PC-3 (cell line): Measurements from ENCODE around the gene WT1. TPM values are rescaled to one million over a fixed set of nuclear protein-coding genes. Genes with fewer than 3 reads are reported as not detected.

Experiments
- ATAC-seq: fragments of 200-7000 bp; cut with Tn5 transposase; 2 replicates; pipeline ENCODE4 v1.9.1; 2020; ENCODE audit warnings: mild to moderate bottlenecking, moderate library complexity
- BruUV-seq: library from RNA; stranded (reverse); fragments of 400-500 nt; replicated peaks from 2 replicates; lab custom pipeline; 2021; lab: Mats Ljungman, UMichigan
- CTCF ChIA-PET: fragments of 300-600 bp; sonication (Branson Sonifier 250); formaldehyde crosslinking; loops from one replicate; lab custom pipeline; 2022; ENCODE audit warnings: antibody characterized with exemption; lab: Charles Lee
- POLR2A ChIA-PET: fragments of 300-600 bp; sonication (Branson Sonifier 250); formaldehyde crosslinking; loops from one replicate; lab custom pipeline; 2022; ENCODE audit warnings: antibody characterized with exemption; ENCODE audit not compliant: unreplicated experiment; lab: Charles Lee
- DNase-seq: peaks from one replicate; pipeline ENCODE4 v3.0.0-alpha.2; 2015
- H2AFZ ChIP-seq: fragments of 300-600 bp; sonication (generic); 2 replicates; pipeline ENCODE4 v1.6.0; 2016; ENCODE audit warnings: antibody characterized with exemption, low read length
- H3F3A ChIP-seq: fragments of 300-600 bp; sonication (generic); one replicate; pipeline ENCODE4 v1.6.0; 2017; ENCODE audit warnings: antibody characterized with exemption, low read length, control low read depth, mild to moderate bottlenecking; ENCODE audit not compliant: unreplicated experiment
- H3K27ac ChIP-seq: fragments of 300-600 bp; sonication (generic); 2 replicates; pipeline ENCODE4 v1.5.1; 2016; ENCODE audit warnings: mild to moderate bottlenecking, low read length
- H3K27me3 ChIP-seq: fragments of 300-600 bp; sonication (generic); 2 replicates; pipeline ENCODE4 v1.6.1; 2016; ENCODE audit warnings: low read length, mixed read lengths
- H3K36me3 ChIP-seq: fragments of 300-600 bp; sonication (generic); 2 replicates; pipeline ENCODE4 v1.6.1; 2016; ENCODE audit warnings: low read depth, mixed run types, low read length, mixed read lengths
- H3K4me1 ChIP-seq: fragments of 300-600 bp; sonication (generic); 2 replicates; pipeline ENCODE4 v1.5.1; 2016; ENCODE audit warnings: low read length; ENCODE audit not compliant: insufficient read depth
- H3K4me2 ChIP-seq: fragments of 300-600 bp; sonication (generic); 2 replicates; pipeline ENCODE4 v1.6.0; 2016; ENCODE audit warnings: low read length
- H3K4me3 ChIP-seq: fragments of 300-600 bp; sonication (generic); 2 replicates; pipeline ENCODE4 v1.5.1; 2016; ENCODE audit warnings: mild to moderate bottlenecking, low read length, mixed read lengths
- H3K79me2 ChIP-seq: fragments of 300-600 bp; sonication (generic); 2 replicates; pipeline ENCODE4 v1.6.1; 2017; ENCODE audit warnings: low read length, mixed read lengths
- H3K9ac ChIP-seq: fragments of 300-600 bp; sonication (generic); 2 replicates; pipeline ENCODE4 v1.6.0; 2016; ENCODE audit warnings: mild to moderate bottlenecking, low read length
- H3K9me2 ChIP-seq: fragments of 300-600 bp; sonication (generic); replicated peaks from 2 replicates; pipeline ENCODE4 v1.6.1; 2016; ENCODE audit warnings: mixed run types, low read length, mixed read lengths
- H3K9me3 ChIP-seq: fragments of 300-600 bp; sonication (generic); 2 replicates; pipeline ENCODE4 v1.6.1; 2016; ENCODE audit warnings: low read length, mixed read lengths
- H4K20me1 ChIP-seq: fragments of 300-600 bp; sonication (generic); 2 replicates; pipeline ENCODE4 v1.6.1; 2016; ENCODE audit warnings: low read length, mixed read lengths
- EZH2 ChIP-seq: fragments of 300-600 bp; sonication (generic); IDR thresholded peaks from one replicate; pipeline ENCODE4 v1.6.1; 2017; ENCODE audit warnings: antibody characterized with exemption, mild to moderate bottlenecking, low read length; ENCODE audit not compliant: unreplicated experiment
- EZH2phosphoT487 ChIP-seq: fragments of 300-600 bp; sonication (generic); IDR thresholded peaks from 2 replicates; pipeline ENCODE4 v1.6.1; 2018; ENCODE audit warnings: mild to moderate bottlenecking, antibody characterized with exemption, low read length, borderline replicate concordance
- intact Hi-C: fragments of 100-400 bp; cut with micrococcal nuclease; formaldehyde crosslinking; loops from 2 replicates; pipeline ENCODE4 v1.9.0; 2023
- total RNA-seq: library from RNA; depleted of rRNA; stranded (reverse); fragments of >200 nt; gene quantifications from 2 replicates; pipeline ENCODE4 v1.2.3, GENCODE V29; 2014
- TF ChIP-seq, protein P1 (sequence below): fragments of 300-600 bp; sonication (generic); conservative IDR thresholded peaks from 2 replicates; pipeline ENCODE4 v1.5.1; 2017; ENCODE audit warnings: antibody characterized with exemption, low read depth, mild to moderate bottlenecking, low read length

Gene WT1
- total RNA-seq, 1 experiment from 2014 or later = 9.1 TPM

DNA sequence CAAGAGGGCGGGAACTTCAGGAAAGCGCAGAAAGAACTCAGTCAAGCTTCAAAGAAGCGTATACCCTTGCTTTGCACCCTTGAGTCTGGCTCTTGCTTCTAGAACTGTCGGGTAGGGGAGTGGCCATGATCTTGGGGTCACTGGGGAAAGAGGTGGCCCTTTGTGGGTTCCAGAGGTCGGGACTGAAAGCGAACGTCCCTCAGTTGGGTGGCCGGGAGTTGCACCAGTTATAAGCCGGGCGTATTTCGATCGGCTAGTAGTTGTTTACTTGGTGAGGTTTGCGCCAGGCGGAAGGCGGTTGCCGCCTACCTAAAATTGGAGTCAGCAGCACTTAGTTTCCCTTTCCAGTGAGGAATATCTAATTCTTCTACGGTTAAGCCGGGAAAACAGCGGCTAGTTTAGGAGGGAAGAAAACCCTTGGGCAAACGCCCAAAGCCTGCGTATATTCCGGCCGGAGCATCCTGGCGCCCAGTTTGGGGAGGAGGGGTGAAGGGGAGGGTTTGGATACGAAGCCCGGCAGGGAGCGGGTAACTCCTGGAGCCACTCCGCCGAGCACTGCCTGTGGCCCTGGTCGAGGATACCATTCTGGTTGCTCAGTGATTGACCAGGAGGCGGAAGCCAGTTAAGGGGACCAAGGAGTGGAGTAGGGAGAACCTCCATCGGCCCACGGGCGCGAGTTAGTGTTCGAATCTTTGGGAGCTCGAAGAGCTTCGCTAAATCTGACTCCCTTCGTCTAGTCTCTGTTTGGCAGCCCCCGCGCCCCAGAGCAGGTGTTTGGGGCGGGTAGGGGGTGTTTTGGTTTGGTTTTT is 807 bp upstream of the WT1 start:
- peak overlapping the region; percentile 86 for H2AFZ ChIP-seq
- H3K9me2 ChIP-seq = no peaks in the 10 kb centered on the region
- TSS peak; percentile 60 for BruUV-seq
- no peaks in the 10 kb centered on the region for H4K20me1 ChIP-seq
- H3K79me2 ChIP-seq = peaks cover 30% of the 10 kb centered on the region
- no peaks in the 10 kb centered on the region for H3F3A ChIP-seq
- ChIA-PET CTCF (no interaction called here), POLR2A (no interaction called here)
- TF ChIP-seq EZH2 (no peak), EZH2phosphoT487 (no peak)
- TF ChIP-seq, protein P1, sequence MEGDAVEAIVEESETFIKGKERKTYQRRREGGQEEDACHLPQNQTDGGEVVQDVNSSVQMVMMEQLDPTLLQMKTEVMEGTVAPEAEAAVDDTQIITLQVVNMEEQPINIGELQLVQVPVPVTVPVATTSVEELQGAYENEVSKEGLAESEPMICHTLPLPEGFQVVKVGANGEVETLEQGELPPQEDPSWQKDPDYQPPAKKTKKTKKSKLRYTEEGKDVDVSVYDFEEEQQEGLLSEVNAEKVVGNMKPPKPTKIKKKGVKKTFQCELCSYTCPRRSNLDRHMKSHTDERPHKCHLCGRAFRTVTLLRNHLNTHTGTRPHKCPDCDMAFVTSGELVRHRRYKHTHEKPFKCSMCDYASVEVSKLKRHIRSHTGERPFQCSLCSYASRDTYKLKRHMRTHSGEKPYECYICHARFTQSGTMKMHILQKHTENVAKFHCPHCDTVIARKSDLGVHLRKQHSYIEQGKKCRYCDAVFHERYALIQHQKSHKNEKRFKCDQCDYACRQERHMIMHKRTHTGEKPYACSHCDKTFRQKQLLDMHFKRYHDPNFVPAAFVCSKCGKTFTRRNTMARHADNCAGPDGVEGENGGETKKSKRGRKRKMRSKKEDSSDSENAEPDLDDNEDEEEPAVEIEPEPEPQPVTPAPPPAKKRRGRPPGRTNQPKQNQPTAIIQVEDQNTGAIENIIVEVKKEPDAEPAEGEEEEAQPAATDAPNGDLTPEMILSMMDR = no peak
- H3K4me2 ChIP-seq = peak overlapping the region; percentile 91
- H3K27ac ChIP-seq = no peak overlapping the region
- H3K4me1 ChIP-seq = peaks cover 12% of the 10 kb centered on the region; the same call in 1 of the 2 replicates
- ATAC-seq = no peak
- DNase-seq = no peak
- peak overlapping the region; percentile 72 for H3K4me3 ChIP-seq
- H3K36me3 ChIP-seq = no peaks in the 10 kb centered on the region
- peak overlapping the region; percentile 7; the same call in 1 of the 2 replicates for H3K9ac ChIP-seq
- intact Hi-C loops = no loop called here
- H3K27me3 ChIP-seq = no peaks in the 10 kb centered on the region
- no peaks in the 10 kb centered on the region for H3K9me3 ChIP-seq

DNA sequence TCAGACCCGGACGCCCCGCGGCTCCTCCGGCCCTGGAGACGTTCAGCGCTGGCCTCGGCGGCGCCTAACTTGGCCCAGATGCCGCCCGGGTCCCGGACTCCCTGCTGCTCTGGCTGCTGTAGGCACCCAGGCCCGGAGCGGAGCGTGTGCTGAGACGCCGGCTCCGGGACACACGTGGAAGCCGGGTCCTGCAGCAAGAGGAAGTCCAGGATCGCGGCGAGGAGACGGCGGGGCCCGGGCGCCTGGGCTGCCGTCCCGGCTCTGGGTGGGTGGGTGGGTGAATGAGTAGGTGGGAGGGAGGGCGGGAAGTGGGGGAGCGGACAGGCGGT is 223 bp downstream of the WT1 start:
- DNase-seq (peak; percentile 37), ATAC-seq (peak; percentile 63)
- no TSS peak for BruUV-seq
- peak overlapping the region; percentile 91 for H2AFZ ChIP-seq
- intact Hi-C loops = no loop called here
- H3K27ac ChIP-seq = no peak overlapping the region
- ChIA-PET POLR2A (interaction anchor here (0.5 kb wide), 1 partner anchor 26 kb away, joined by 4 read pairs; no protein-coding TSS in a partner anchor), CTCF (no interaction called here)
- H4K20me1 ChIP-seq = no peaks in the 10 kb centered on the region
- no peaks in the 10 kb centered on the region for H3K27me3 ChIP-seq
- no peak for TF ChIP-seq EZH2
- TF ChIP-seq EZH2phosphoT487 = no peak
- TF ChIP-seq, protein P1 = no peak
- H3F3A ChIP-seq = no peaks in the 10 kb centered on the region
- H3K4me3 ChIP-seq = peak overlapping the region; percentile 86
- no peaks in the 10 kb centered on the region for H3K36me3 ChIP-seq
- no peaks in the 10 kb centered on the region for H3K9me2 ChIP-seq
- peak overlapping the region; percentile 76 for H3K9ac ChIP-seq
- H3K79me2 ChIP-seq = peaks cover 30% of the 10 kb centered on the region
- peaks cover 12% of the 10 kb centered on the region; the same call in 1 of the 2 replicates for H3K4me1 ChIP-seq
- no peaks in the 10 kb centered on the region for H3K9me3 ChIP-seq
- H3K4me2 ChIP-seq = peak overlapping the region; percentile 88
